Stimulated activated CD4-positive, alpha-beta T cell treated with anti-CD3 and anti-CD28 coated beads, Interleukin-4, amount 100 ng/mL, for 1 hour (primary cell): ENCODE results near the gene NEK8.

Experiments
- DNase-seq: peaks from one replicate; pipeline ENCODE4 v3.0.0-alpha.2; 2020

The NEK8 gene

DNA sequence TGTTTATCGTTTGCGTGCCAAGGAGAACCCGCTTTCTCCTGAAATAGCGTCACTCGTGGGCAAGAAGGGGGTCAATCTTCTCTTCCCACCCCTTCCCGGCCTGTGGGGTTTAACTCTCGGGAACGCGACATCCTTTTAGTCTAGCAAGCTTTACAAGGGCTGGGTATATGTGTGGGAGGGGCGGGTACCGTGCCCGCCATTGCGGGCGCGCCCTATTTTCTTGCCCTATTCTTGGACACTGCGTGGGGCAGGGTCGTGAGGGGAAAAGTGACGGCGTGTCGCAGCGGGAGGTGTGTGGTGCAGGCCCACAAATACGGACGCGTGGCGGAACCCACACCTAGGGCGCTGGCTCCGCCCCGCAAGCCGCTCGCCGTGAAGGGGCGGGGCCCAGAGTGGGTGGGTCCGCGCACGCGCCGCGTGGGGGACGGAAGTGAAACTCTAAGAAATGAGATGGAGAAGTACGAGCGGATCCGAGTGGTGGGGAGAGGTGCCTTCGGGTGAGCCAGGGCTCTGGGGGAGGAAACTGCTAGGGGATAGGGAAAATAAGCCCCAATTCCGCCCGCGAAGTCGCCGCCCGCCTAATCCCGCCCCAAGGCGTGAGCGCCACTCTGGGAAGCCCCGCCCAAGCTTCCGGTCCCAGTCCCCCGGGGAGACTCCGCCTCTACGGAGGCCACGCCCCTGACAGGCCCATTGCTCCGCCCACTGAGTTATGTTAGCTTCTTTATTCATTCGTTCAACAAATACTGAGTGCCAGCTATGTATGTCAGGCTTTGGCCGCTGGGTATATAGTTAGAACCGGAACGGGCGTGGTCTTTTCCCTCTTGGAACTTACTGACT lies at the start of gene NEK8:
NEK8 (plus strand) TSS at position 425 of the 837 bp plus-strand sequence; CDS start at position 451, 26 bp downstream.
- DNase-seq: peak; percentile 98

DNA sequence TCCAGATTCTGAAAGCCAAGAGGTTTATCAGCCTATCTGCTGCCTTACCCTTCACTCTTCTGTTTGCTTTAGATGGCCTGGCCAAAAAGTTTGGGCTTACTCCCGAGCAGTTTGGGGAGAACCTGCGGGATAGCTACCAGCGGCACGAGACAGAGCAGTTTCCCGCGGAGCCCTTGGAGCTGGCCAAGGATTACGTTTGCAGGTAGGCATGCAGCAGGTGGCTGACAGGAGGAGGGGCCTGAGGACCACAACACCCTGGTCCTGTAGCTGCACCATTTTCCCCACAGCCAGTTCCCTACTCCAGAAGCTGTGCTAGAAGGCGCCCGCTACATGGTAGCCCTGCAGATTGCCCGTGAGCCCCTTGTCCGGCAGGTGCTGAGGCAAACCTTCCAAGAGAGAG lies 45.9 kb upstream of the NEK8 start:
- DNase-seq: no peak

DNA sequence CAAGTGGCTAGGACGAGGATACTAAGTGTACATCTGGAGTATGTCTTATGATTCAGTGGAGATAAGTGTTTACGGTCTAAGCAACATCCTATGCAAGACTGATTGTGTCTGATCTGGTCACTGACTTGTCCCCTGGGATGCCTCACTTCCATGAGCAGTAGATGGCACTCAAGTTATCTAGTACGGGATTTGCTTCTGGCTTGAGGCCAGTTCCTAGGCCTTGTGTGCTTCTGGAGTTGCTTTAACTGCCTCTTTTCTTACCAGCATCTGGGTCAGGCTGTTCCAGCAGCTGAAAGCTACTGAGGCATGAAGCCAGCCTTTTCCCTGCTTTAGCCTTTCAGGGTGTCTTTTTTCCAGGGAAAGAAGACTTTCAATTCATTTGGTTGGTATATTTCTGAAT lies 43.6 kb upstream of the NEK8 start:
- no peak for DNase-seq

GRCh38 chr17:28685366-28685765 lies 43.2 kb upstream of the NEK8 start:
- DNase-seq: no peak

GRCh38 chr17:28686296-28686695 lies 42.3 kb upstream of the NEK8 start:
- DNase-seq: no peak

- DNase-seq: no peak
Measured at GRCh38 chr17:28688481-28688880, 40.1 kb upstream of the NEK8 start.

DNA sequence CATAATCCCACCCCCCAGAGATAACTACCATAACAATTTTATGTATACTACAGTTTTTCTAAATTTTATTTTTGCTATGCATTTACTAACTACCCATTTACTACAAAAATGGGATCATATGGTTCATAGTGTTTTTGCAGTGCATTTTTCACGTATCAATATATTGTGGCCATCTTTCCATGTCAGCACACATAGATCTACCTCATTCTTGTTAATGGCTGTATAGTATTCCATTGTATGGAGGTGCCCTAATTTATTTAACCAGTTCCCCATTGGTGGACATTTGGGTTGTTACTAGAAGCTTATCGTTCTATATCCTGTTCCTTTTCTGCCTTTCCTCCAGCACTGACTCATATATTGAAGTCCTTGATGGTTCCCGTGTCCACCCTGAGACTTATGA lies 39.6 kb upstream of the NEK8 start:
- DNase-seq: no peak

DNA sequence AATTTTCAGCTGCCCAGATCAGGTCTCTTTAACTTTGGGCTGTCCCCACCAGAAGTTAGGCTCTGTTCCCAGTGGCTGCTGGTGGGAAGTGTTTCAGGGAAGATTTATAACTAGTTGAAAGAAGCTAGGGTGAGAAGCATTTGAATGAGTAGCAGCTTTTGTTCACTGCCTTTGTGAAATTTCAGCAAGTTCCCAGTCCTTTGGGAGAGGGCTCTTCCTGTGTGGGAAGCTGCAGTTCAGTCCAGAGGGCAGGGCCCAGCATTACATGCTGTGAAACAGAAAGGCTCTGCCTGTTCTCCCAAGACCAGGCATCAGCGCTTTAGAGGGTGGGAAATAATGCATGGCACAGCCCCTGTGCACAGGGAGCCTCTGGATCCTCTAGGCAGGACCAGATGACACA lies 34.7 kb upstream of the NEK8 start:
- DNase-seq: no peak

- DNase-seq: no peak
Measured at GRCh38 chr17:28698253-28698941, 30.2 kb upstream of the NEK8 start.

- no peak for DNase-seq
Measured at GRCh38 chr17:28700278-28700677, 28.3 kb upstream of the NEK8 start.

DNA sequence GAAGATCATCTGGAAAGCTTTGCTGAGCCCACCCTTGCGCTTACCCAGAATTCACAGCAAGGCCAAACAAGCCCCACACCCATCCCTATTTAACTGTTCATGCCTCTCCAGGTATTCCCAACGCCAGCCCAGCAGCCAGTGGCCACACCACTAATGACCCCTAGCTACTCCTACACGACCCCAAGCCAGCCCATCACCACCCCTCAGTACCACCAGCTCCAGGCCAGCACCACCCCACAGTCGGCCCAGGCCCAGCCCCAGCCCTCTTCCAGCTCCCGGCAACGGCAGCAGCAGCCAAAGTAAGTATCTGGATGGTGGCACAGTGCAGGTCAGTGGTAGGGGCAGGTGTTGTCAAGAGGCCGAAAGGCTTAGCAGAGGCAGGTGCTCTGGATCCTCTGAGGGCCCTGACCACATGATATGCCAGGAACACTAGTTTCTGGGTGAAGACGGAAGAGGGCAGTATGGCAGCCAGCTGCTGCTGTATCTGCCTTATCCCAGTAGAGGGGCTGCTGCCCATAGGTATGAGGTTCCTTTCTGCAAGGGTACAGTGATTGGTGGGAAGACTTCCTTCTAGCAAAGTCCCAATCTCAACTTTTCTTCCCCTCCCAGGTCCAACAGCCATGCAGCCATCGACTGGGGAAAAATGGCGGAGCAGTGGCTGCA lies 27.6 kb upstream of the NEK8 start:
- DNase-seq: no peak

DNA sequence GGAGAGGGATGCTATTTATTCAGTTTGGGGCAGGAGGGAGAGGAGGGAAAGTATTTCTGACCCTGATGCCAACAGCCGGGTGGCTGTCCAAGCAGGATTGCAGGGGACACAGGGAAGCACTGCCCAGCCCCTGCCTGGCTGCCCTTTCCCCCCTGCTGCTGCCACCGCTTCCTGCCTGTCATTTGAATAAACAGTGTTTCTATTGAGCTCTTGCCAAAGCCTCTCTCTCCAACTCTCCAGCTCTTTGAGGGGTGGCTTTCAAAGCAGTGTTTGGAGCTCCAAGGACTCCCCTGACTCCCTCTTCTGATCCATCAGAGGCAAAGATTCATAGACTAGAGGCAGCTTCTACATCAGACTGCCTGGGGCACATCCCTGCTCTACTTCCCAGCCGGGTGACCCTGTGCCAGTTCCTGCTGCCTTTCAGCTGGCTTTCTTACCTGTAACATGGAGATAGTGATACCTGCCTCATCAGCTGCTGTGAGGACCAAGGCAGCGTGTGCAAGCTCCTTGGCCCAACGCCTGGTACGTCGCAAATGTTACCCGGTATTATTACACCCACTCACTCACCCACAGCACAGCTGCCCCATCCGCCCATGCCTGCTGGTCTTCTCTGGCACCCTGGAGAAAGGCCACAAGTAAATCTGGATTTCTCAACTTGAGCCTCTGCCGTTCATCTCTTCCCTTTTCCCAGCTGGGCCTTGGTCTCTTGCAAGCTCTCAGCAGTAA lies 26.4 kb upstream of the NEK8 start:
- no peak for DNase-seq

DNA sequence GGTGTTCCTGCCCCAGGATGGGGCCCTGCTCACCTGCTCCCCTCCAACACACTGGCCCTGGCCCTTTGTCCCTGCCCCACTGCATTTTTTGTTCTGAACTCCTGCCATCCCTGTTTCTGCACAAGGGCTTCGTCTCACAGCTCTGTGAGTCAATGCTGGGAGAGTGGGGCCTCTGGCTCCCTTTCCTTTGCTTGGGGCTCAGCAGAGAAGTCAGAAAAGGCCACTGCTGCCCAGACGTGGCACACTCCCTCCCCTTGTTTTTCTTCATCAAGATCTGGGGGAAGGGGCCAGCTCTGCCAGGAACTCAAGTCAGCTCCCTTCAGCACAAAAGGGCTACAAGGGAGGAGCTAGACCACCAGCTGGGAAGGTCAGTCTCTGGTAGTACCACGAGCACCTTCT lies 25.8 kb upstream of the NEK8 start:
- DNase-seq: no peak

GRCh38 chr17:28703552-28704218 lies 24.9 kb upstream of the NEK8 start:
- no peak for DNase-seq

DNA sequence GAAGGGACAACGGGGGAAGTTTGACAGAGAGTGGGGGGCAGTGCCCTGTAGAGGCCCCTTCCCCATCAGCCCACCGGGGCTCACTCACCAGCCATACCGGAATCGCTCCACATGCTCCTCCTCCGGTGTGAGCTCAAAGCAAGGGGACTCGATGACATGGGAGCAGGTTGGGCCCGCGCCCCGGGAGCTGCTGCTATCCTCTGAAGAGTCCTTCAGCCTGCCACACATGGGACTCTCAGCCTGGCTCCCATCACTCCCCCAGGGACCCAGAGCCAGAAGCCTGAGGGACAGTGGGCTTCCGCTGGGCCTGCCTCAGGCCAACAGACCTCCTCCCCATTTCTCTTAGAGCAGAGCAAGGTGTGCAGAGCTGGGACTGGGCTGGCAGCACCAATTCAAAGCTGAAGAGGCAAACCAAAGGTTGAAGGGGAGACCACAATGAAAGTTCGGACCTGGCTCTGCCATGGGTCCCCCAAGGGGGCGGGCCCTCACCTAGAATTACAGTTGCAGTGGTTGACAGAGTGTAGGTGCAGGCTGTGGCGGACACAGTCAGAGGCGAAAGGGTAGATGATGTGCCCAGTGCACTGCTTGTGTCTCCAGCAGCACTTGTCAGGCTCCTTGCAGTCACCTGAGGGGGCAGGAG lies 24.2 kb upstream of the NEK8 start:
- DNase-seq: no peak

- DNase-seq: no peak
Measured at GRCh38 chr17:28705074-28705659, 23.4 kb upstream of the NEK8 start.

DNA sequence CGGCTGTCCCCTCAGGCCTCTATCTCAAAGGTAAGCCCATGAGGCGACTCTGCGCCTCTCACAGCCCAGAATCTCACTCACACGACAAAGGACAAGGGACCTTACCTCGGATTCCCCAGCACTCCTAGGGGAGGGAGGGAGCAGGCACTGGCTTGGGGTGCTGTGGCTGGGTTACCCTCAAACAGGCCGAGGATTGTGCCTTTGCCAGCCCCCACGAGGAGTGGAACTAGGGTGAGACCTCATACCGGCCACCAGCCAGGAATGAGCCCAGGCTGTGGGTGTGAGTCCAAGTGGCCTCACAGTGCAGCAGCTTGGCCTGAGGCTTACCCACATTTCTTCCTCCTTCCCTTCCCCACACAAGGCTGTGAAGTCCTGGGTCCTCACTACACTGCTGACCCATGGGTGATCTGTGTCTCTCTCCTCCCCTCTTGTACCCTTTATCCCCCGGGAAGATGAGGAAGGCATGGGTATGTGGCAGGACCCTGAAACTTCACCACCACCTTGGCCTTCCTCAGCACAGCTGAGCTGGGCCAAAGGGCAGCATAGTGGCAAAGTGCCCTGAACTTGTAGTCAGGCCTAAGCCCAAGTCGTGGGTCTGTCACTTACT lies 22.8 kb upstream of the NEK8 start:
- DNase-seq: no peak

GRCh38 chr17:28706471-28707338 lies 21.9 kb upstream of the NEK8 start:
- no peak for DNase-seq

- DNase-seq: no peak
Measured at GRCh38 chr17:28707339-28707720, 21.3 kb upstream of the NEK8 start.
